A549 (cell line): ENCODE data around the gene GALNT16. TPM values are rescaled to one million over a fixed set of nuclear protein-coding genes. Genes with fewer than 3 reads are reported as not detected.

Source experiments
- ATAC-seq, 2 experiments: fragments of 200-7000 bp in 1 of 2; fragments of >200 bp in 1 of 2; cut with Nextera tagmentation in 1 of 2; cut with Tn5 transposase in 1 of 2; 3 replicates each; pipeline versions ENCODE4 v1.8.0 to v1.9.1; 2018 to 2020; ENCODE audit warnings: mild to moderate bottlenecking in 1 of 2, moderate library complexity in 1 of 2
- CTCF ChIA-PET: fragments of 300-600 bp; sonication (Branson Sonifier 250); formaldehyde crosslinking; extraction: SDS; loops from one replicate; lab custom pipeline; 2021; ENCODE audit warnings: antibody characterized with exemption, inconsistent platforms; lab: Yijun Ruan, JAX
- POLR2A ChIA-PET: fragments of 350-600 bp; formaldehyde crosslinking; extraction: SDS; loops from one replicate; lab custom pipeline; 2021; ENCODE audit warnings: antibody characterized with exemption, inconsistent platforms; lab: Yijun Ruan, JAX
- DNase-seq, 2 experiments: peaks; one replicate each; pipeline versions ENCODE4 v3.0.0 to v3.0.0-alpha.2; 2011 to 2016; ENCODE audit warnings: low read depth in 1 of 2, low spot score in 1 of 2
- FAIRE-seq: peaks from 2 replicates; lab custom pipeline; 2011; peaks lifted over from hg19 to GRCh38; lab: Jason Lieb, UNC
- H3K27ac ChIP-seq, 2 experiments: fragments of >200 bp; sonication (Bioruptor Twin); formaldehyde crosslinking; 3 replicates each; pipeline ENCODE4 v1.5.1; 2016 to 2017
- H3K4me1 ChIP-seq: fragments of >200 bp; sonication (Bioruptor Twin); formaldehyde crosslinking; 3 replicates; pipeline ENCODE4 v1.6.1; 2016
- H3K4me2 ChIP-seq: fragments of >200 bp; sonication (Bioruptor Twin); formaldehyde crosslinking; 3 replicates; pipeline ENCODE4 v1.6.1; 2016
- H3K4me3 ChIP-seq: fragments of >200 bp; sonication (Bioruptor Twin); formaldehyde crosslinking; 3 replicates; pipeline ENCODE4 v1.5.1; 2016
- H3K9me3 ChIP-seq: fragments of >200 bp; sonication (Bioruptor Twin); formaldehyde crosslinking; 3 replicates; pipeline ENCODE4 v1.6.1; 2016
- BCL3 ChIP-seq: fragments of >200 bp; sonication (Bioruptor Twin); formaldehyde crosslinking; IDR thresholded peaks from 3 replicates; pipeline ENCODE4 v1.6.1; 2016
- CBX2 ChIP-seq: fragments of 200-600 bp; sonication (generic); IDR thresholded peaks from 2 replicates; pipeline ENCODE4 v1.6.1; 2016; ENCODE audit warnings: low read depth, mild to moderate bottlenecking, borderline replicate concordance
- CEBPB ChIP-seq, 2 experiments: fragments of >200 bp in 1 of 2; sonication (Bioruptor Twin) in 1 of 2; formaldehyde crosslinking in 1 of 2; IDR thresholded peaks; 2 replicates each; pipeline ENCODE4 v1.6.1; 2012 to 2016
- ELK1 ChIP-seq: fragments of 150-350 bp; IDR thresholded peaks from 2 replicates; pipeline ENCODE4 v1.6.1; 2014; ENCODE audit warnings: low read depth, mild to moderate bottlenecking, low read length
- EP300 ChIP-seq, 2 experiments: fragments of >200 bp; sonication (Bioruptor Twin); formaldehyde crosslinking; IDR thresholded peaks; 2 replicates in 1 of 2; 3 replicates in 1 of 2; pipeline ENCODE4 v1.6.1; 2016 to 2017
- FOSB ChIP-seq: fragments of 250-450 bp; sonication (Bioruptor Pico); IDR thresholded peaks from 2 replicates; pipeline ENCODE4 v1.5.0; 2020; ENCODE audit warnings: mild to moderate bottlenecking, moderate library complexity
- HDAC2 ChIP-seq: fragments of 200-600 bp; sonication (generic); IDR thresholded peaks from 2 replicates; pipeline ENCODE4 v1.6.1; 2016
- HES2 ChIP-seq: fragments of >200 bp; sonication (Bioruptor Twin); formaldehyde crosslinking; IDR thresholded peaks from 2 replicates; pipeline ENCODE4 v1.6.1; 2016
- HEYL ChIP-seq: fragments of 250-450 bp; sonication (Bioruptor Pico); IDR thresholded peaks from 2 replicates; pipeline ENCODE4 v1.8.0; 2021; ENCODE audit warnings: mild to moderate bottlenecking, moderate library complexity
- HOXB5 ChIP-seq: fragments of 250-450 bp; sonication (Bioruptor Pico); IDR thresholded peaks from 2 replicates; pipeline ENCODE4 v1.5.0; 2020; ENCODE audit warnings: mild to moderate bottlenecking, moderate library complexity
- KDM1A ChIP-seq: fragments of 200-600 bp; sonication (generic); IDR thresholded peaks from 2 replicates; pipeline ENCODE4 v1.6.1; 2016; ENCODE audit warnings: low read depth, mild to moderate bottlenecking
- MAX ChIP-seq: IDR thresholded peaks from 2 replicates; pipeline ENCODE4 v1.6.1; 2012
- PBX3 ChIP-seq: IDR thresholded peaks from 2 replicates; pipeline ENCODE4 v1.6.1; 2012
- POLR2A ChIP-seq: IDR thresholded peaks from 2 replicates; pipeline ENCODE4 v1.6.1; 2012; ENCODE audit warnings: mild to moderate bottlenecking, low read length
- POLR2AphosphoS2 ChIP-seq: conservative IDR thresholded peaks from 2 replicates; pipeline ENCODE4 v1.6.1; 2012; ENCODE audit warnings: low read length, improper control_type of control experiment, inconsistent platforms
- RAD21 ChIP-seq, 2 experiments: fragments of >200 bp in 1 of 2; sonication (Bioruptor Twin) in 1 of 2; formaldehyde crosslinking in 1 of 2; IDR thresholded peaks in 1 of 2; conservative IDR thresholded peaks in 1 of 2; 2 replicates in 1 of 2; 3 replicates in 1 of 2; pipeline ENCODE4 v1.6.1; 2012 to 2018; ENCODE audit warnings: inconsistent platforms in 1 of 2
- SMC3 ChIP-seq: fragments of >200 bp; sonication (Bioruptor Twin); formaldehyde crosslinking; IDR thresholded peaks from 3 replicates; pipeline ENCODE4 v1.6.1; 2018; ENCODE audit warnings: inconsistent platforms
- TFCP2L1 ChIP-seq: fragments of 250-450 bp; sonication (Bioruptor Pico); IDR thresholded peaks from 2 replicates; pipeline ENCODE4 v1.5.0; 2021; ENCODE audit warnings: mild to moderate bottlenecking
- WGBS: methylation state at CpG from one replicate; pipeline ENCODE4 v1.1.6; 2017; ENCODE audit errors: missing lambda C conversion rate; 5-methylcytosine and 5-hydroxymethylcytosine counted together
- polyA plus RNA-seq, 4 experiments: library from polyadenylated mRNA; depleted of rRNA in 3 of 4; stranded (reverse); fragments of >200 nt; fragmentation: RNase III in 1 of 4; extraction: RNeasy Plus Mini Kit Qiagen cat#74134 plus additional on column Dnase treatment in 1 of 4; gene quantifications; 2 replicates in 3 of 4; 3 replicates in 1 of 4; pipeline ENCODE4 v1.2.3, GENCODE V29; 2011 to 2017
- TF ChIP-seq, protein P1 (sequence below): fragments of 450-650 bp; IDR thresholded peaks from 2 replicates; pipeline ENCODE4 v1.6.1; 2014; ENCODE audit warnings: antibody characterized with exemption
- TF ChIP-seq, protein P2 (sequence below): IDR thresholded peaks from 2 replicates; pipeline ENCODE4 v1.6.1; 2012; ENCODE audit warnings: low read depth, borderline replicate concordance

The GALNT16 gene
- polyA plus RNA-seq, 2 of the 4 experiments (the other 2 are of a cell fraction) = 2.8 to 3.4 TPM

- ChIA-PET POLR2A (no interaction called here), CTCF (interaction anchor here (1.1 to 1.2 kb wide), 2 partner anchors 17 to 62 kb away, joined by 3 to 4 read pairs; no protein-coding TSS in a partner anchor)
- no peak for TF ChIP-seq KDM1A
- no peak for TF ChIP-seq HES2
- TF ChIP-seq POLR2AphosphoS2 = no peak
- TF ChIP-seq SMC3 = no peak
- TF ChIP-seq TFCP2L1 (CRISPR knock-in tag) = no peak
- TF ChIP-seq, protein P1, sequence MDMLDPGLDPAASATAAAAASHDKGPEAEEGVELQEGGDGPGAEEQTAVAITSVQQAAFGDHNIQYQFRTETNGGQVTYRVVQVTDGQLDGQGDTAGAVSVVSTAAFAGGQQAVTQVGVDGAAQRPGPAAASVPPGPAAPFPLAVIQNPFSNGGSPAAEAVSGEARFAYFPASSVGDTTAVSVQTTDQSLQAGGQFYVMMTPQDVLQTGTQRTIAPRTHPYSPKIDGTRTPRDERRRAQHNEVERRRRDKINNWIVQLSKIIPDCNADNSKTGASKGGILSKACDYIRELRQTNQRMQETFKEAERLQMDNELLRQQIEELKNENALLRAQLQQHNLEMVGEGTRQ = no peak
- no peak for TF ChIP-seq BCL3
- no peak for TF ChIP-seq POLR2A
- TF ChIP-seq HDAC2 = no peak
- no peak for TF ChIP-seq HOXB5 (CRISPR knock-in tag)
- no peak for TF ChIP-seq FOSB
- TF ChIP-seq CEBPB (IDR thresholded peaks at IDR 0.05) = no peak
- TF ChIP-seq HEYL (CRISPR knock-in tag) = no peak
- no peak for TF ChIP-seq MAX
- TF ChIP-seq, protein P2, sequence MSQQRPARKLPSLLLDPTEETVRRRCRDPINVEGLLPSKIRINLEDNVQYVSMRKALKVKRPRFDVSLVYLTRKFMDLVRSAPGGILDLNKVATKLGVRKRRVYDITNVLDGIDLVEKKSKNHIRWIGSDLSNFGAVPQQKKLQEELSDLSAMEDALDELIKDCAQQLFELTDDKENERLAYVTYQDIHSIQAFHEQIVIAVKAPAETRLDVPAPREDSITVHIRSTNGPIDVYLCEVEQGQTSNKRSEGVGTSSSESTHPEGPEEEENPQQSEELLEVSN = no peak
- H3K4me1 ChIP-seq = no peaks in the 10 kb centered on the region
- no peak for DNase-seq
- WGBS = 73% methylated on average over 6 of the region's 6 CpGs
- H3K27ac ChIP-seq = no peak overlapping the region
- no peak for FAIRE-seq
- H3K4me3 ChIP-seq = no peak overlapping the region
- H3K4me2 ChIP-seq = no peak overlapping the region
- H3K9me3 ChIP-seq = no peaks in the 10 kb centered on the region
- ATAC-seq = no peak
Observed at GRCh38 chr14:69326611-69327010, 66.7 kb downstream of the GALNT16 start.

DNA sequence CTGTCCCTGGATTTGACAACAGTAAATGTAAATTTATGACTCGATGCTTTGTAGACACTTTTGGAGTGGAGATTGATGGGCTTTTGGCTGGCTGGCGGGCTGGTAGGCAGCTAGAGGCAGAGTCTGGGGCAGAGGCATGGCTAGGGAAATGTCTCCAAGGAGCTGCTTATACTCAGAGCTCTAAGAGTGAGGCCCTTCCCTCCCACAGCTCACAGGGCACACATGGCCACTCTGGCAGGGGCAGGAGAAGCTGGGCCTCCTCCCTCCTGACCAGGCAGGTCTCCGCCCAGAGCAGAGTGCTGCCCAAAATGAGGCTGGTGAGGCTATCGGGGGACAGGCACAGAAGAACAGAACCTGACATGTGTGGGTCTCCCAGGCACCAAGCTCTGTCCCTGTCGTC lies 67.5 kb downstream of the GALNT16 start:
- H3K27ac ChIP-seq = no peak overlapping the region
- WGBS = 62% methylated on average over 5 of the region's 5 CpGs
- no peak overlapping the region for H3K4me2 ChIP-seq
- no peak overlapping the region for H3K4me3 ChIP-seq
- no peaks in the 10 kb centered on the region for H3K4me1 ChIP-seq
- DNase-seq (no peak), ATAC-seq (no peak), FAIRE-seq (no peak)
- ChIA-PET CTCF (interaction anchor here (1.1 to 6.5 kb wide), 2 partner anchors 14 to 19 kb away, joined by 3 to 28 read pairs; no protein-coding TSS in a partner anchor), POLR2A (no interaction called here)
- no peaks in the 10 kb centered on the region for H3K9me3 ChIP-seq
- TF ChIP-seq CBX2 (no peak), PBX3 (no peak), EP300 (IDR thresholded peaks at IDR 0.05) (no peak), POLR2A (no peak), RAD21 (conservative IDR thresholded peaks at IDR 0.05 in 1 of 2, IDR thresholded peaks at IDR 0.05 in 1 of 2) (no peak), CEBPB (IDR thresholded peaks at IDR 0.05) (no peak)
- TF ChIP-seq, protein P2 = no peak

GRCh38 chr14:69328317-69328716 lies 68.4 kb downstream of the GALNT16 start:
- TF ChIP-seq HES2 (no peak), ELK1 (no peak)
- no peak for FAIRE-seq
- Histone ChIP-seq H3K9me3 (no peaks in the 10 kb centered on the region), H3K27ac (no peak overlapping the region), H3K4me3 (no peak overlapping the region), H3K4me1 (no peaks in the 10 kb centered on the region), H3K4me2 (no peak overlapping the region)
- 84% methylated on average over 11 of the region's 15 CpGs for WGBS
- DNase-seq = no peak
- POLR2A ChIA-PET = no interaction called here
- CTCF ChIA-PET = interaction anchor here (0.7 to 6.5 kb wide), 3 partner anchors 8 to 41 kb away, joined by 3 to 28 read pairs (median 4); no protein-coding TSS in a partner anchor
- ATAC-seq = no peak
